Measurements from ENCODE around the gene AGAP3. TPM values are rescaled to one million over a fixed set of nuclear protein-coding genes. Genes with fewer than 3 reads are reported as not detected.

The AGAP3 gene
- total RNA-seq, 1 donor from 2014 or later = 152 TPM

DNA sequence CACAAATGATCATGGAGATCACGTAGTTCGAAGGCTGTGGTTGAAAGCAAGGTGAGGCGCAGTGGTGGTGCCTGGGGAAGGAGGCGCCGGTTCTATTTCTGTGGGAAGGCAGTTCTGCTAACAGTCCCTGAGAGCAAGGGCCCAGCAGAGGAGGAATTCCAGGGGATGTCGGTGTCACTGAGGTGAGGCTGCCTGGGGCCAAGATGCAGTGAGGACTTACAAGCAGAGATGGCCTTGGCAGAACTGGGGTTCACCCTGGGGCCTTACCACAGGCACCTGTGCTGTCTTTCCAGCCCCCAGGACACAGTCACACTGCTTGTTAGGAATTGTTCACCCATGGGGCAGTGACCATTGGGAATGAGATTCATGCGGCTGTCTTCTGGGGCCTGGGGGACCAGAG, 54.6 kb downstream of the AGAP3 start:
- no peak for ATAC-seq
- Histone ChIP-seq H3K27me3 (no peaks in the 10 kb centered on the region), H3K36me3 (peaks cover 86% of the 10 kb centered on the region), H3K4me3 (no peak overlapping the region), H3K4me1 (no peaks in the 10 kb centered on the region), H3K9me3 (no peaks in the 10 kb centered on the region), H3K27ac (no peak overlapping the region)
- TF ChIP-seq, protein P1, sequence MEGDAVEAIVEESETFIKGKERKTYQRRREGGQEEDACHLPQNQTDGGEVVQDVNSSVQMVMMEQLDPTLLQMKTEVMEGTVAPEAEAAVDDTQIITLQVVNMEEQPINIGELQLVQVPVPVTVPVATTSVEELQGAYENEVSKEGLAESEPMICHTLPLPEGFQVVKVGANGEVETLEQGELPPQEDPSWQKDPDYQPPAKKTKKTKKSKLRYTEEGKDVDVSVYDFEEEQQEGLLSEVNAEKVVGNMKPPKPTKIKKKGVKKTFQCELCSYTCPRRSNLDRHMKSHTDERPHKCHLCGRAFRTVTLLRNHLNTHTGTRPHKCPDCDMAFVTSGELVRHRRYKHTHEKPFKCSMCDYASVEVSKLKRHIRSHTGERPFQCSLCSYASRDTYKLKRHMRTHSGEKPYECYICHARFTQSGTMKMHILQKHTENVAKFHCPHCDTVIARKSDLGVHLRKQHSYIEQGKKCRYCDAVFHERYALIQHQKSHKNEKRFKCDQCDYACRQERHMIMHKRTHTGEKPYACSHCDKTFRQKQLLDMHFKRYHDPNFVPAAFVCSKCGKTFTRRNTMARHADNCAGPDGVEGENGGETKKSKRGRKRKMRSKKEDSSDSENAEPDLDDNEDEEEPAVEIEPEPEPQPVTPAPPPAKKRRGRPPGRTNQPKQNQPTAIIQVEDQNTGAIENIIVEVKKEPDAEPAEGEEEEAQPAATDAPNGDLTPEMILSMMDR (IDR thresholded peaks at IDR 0.05) = no peak
- DNase-seq = peak; percentile 43
- intact Hi-C loops (cut with DNase I) = no loop called here

DNA sequence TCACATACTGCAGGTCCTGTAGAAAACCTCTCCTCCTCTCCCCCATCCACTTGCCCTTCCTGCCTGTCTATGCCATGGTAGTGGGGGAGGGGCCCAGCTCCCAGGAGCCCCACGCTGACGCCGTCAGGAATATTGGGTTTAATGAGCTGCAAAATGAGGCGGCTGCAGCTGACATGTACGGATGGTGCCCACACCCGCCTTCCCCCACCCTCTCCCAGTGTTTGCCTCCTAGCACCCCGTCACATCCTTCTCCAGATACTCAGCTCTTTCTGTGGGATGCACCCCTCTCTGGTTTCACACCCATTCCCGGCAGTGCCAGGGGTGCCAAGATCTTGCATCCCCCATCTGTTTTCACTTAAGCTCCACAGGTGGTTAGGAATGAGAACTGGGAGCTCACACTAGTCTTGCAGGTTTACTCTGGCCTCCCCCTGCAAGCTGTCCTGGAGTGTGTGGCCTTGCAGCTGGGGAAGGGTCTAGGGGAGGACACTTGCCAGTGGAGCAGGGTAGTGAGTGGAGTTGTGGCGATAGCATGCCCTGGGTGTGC, 55.1 kb downstream of the AGAP3 start:
- ATAC-seq (no peak), DNase-seq (no peak)
- Histone ChIP-seq H3K36me3 (peaks cover 80% of the 10 kb centered on the region), H3K4me1 (no peaks in the 10 kb centered on the region), H3K4me3 (no peak overlapping the region), H3K27me3 (no peaks in the 10 kb centered on the region), H3K27ac (no peak overlapping the region), H3K9me3 (no peaks in the 10 kb centered on the region)
- intact Hi-C loops (cut with DNase I) = no loop called here
- TF ChIP-seq, protein P1 (IDR thresholded peaks at IDR 0.05) = no peak

DNA sequence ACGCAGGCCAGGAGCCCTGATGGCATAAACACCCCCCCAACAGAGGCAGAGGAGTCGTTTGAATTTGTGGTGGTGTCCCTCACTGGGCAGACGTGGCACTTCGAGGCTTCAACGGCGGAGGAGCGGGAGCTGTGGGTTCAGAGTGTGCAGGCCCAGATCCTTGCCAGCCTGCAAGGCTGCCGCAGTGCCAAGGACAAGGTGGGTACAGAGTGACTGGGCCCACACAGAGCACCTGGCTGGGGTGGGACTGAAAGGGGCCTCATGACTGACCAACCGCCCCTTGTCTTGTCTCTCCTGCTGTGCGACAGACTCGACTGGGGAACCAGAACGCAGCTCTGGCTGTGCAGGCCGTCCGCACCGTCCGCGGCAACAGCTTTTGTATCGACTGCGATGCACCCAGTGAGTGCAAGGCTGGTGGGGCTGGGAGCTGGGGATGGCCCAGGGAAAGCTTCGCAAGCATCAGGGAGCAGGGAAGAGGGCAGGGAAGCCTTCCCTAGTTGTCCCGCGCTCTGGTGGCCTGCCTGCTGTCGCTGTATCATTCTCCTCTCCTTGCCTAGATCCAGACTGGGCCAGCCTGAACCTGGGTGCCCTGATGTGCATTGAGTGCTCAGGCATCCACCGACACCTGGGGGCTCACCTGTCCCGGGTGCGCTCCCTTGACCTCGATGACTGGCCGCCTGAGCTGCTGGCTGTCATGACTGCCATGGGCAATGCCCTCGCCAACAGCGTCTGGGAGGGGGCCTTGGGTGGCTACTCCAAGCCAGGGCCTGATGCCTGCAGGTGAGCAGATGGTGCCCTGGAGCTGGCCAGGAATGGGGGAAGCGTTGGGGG, 55.8 kb downstream of the AGAP3 start:
- Histone ChIP-seq H3K4me1 (no peaks in the 10 kb centered on the region), H3K27ac (no peak overlapping the region), H3K36me3 (peaks cover 73% of the 10 kb centered on the region), H3K27me3 (no peaks in the 10 kb centered on the region), H3K9me3 (no peaks in the 10 kb centered on the region), H3K4me3 (no peak overlapping the region)
- TF ChIP-seq, protein P1 (IDR thresholded peaks at IDR 0.05) = no peak
- DNase-seq (no peak), ATAC-seq (no peak)
- intact Hi-C loops (cut with DNase I) = no loop called here

DNA sequence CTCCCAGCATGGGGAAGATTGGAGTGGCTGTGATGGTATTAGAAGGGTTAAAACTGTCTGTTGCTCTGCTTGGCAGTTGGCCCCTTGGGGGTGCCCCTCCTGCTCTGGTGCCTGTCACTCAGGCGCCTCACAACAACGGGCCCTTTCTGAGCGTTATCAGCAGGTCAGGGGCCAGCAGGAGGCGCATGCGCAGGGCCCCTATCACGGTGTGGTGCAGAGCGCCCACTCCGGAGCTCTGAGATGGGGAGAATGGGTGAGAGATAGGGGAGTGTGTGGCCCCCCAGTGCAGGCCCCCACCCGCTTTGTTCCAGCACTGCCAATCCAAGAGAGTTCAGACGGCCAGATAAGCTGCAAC, 56.4 kb downstream of the AGAP3 start:
- peaks cover 68% of the 10 kb centered on the region for H3K36me3 ChIP-seq
- H3K4me3 ChIP-seq = no peak overlapping the region
- no peak for DNase-seq
- H3K4me1 ChIP-seq = no peaks in the 10 kb centered on the region
- no peaks in the 10 kb centered on the region for H3K9me3 ChIP-seq
- H3K27ac ChIP-seq = no peak overlapping the region
- no peaks in the 10 kb centered on the region for H3K27me3 ChIP-seq
- TF ChIP-seq, protein P1 (IDR thresholded peaks at IDR 0.05) = no peak
- ATAC-seq = no peak
- intact Hi-C loops (cut with DNase I) = no loop called here

DNA sequence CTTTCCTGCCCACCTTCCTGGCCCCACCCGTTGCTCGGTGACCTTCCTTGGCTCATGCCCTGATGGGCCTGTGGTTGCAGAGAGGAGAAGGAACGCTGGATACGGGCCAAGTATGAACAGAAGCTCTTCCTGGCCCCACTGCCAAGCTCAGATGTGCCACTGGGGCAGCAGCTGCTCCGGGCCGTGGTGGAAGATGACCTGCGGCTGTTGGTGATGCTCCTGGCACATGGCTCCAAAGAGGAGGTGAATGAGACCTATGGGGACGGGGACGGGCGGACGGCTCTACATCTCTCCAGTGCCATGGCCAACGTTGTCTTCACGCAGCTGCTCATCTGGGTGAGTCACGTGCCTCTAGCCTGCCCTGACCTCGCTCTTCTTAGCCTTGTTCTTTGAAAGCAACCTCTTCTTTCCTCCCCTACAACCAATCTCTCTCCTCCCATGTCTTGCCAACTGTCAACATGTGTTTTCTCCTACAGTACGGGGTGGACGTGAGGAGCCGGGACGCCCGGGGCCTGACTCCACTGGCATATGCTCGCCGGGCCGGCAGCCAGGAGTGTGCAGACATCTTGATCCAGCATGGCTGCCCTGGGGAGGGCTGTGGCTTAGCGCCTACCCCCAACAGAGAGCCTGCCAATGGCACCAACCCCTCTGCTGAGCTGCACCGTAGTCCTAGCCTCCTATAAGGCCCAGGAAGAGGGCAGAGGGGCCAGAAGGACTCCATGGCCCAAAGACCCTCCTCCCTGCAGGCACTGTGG, 57.2 kb downstream of the AGAP3 start:
- H3K36me3 ChIP-seq = peaks cover 62% of the 10 kb centered on the region
- DNase-seq = no peak
- intact Hi-C loops (cut with DNase I) = no loop called here
- TF ChIP-seq, protein P1 (IDR thresholded peaks at IDR 0.05) = no peak
- ATAC-seq = no peak
- no peaks in the 10 kb centered on the region for H3K27me3 ChIP-seq
- no peak overlapping the region for H3K27ac ChIP-seq
- H3K9me3 ChIP-seq = no peaks in the 10 kb centered on the region
- no peaks in the 10 kb centered on the region for H3K4me1 ChIP-seq
- no peak overlapping the region for H3K4me3 ChIP-seq
